Gastroesophageal sphincter (tissue), 3 donors: Measurements from ENCODE around the gene PCLO.

ENCODE experiments used
- CTCF ChIP-seq, 4 experiments: fragments of 200-600 bp in 2 of 4; fragments of 450-650 bp in 2 of 4; sonication (generic) in 1 of 4; IDR thresholded peaks; one replicate each; pipeline ENCODE4 v1.5.1; 2017 to 2019; ENCODE audit warnings: antibody characterized with exemption in 4 of 4, mild to moderate bottlenecking in 2 of 4, moderate library complexity in 2 of 4
- POLR2A ChIP-seq, 2 donors: fragments of 450-650 bp; IDR thresholded peaks; one replicate each; pipeline ENCODE4 v1.6.1; 2017; ENCODE audit warnings: antibody characterized with exemption in 2 of 2, mild to moderate bottlenecking in 2 of 2, moderate library complexity in 1 of 2

- TF ChIP-seq CTCF (IDR thresholded peaks at IDR 0.05) (no peak), POLR2A (IDR thresholded peaks at IDR 0.05) (no peak)
Observed at GRCh38 chr7:82714883-82715282, 447.8 kb downstream of the PCLO start.
